H9 (cell line): ENCODE measurements around the gene NEUROG1. TPM values are rescaled to one million over a fixed set of nuclear protein-coding genes. Genes with fewer than 3 reads are reported as not detected.

Experiments
- DNase-seq: peaks from one replicate; pipeline ENCODE4 v3.0.0-alpha.2; 2017
- H2AFZ ChIP-seq: one replicate; pipeline ENCODE4 v1.6.1; 2013; ENCODE audit warnings: mild to moderate bottlenecking, low read length, control low read depth, moderate library complexity
- H2AK5ac ChIP-seq: 2 replicates; pipeline ENCODE4 v1.6.1; 2013; ENCODE audit warnings: low read length, control low read depth, mixed read lengths; ENCODE audit not compliant: insufficient read length
- H2BK120ac ChIP-seq: one replicate; pipeline ENCODE4 v1.6.1; 2013; ENCODE audit warnings: low read depth, mild to moderate bottlenecking, low read length, control low read depth, inconsistent platforms; ENCODE audit not compliant: poor library complexity, severe bottlenecking
- H2BK12ac ChIP-seq: 2 replicates; pipeline ENCODE4 v1.6.1; 2013; ENCODE audit warnings: low read length, control low read depth, mixed read lengths, low read depth; ENCODE audit not compliant: insufficient read length
- H2BK15ac ChIP-seq: 2 replicates; pipeline ENCODE4 v1.6.1; 2013; ENCODE audit warnings: low read depth, low read length, control low read depth
- H2BK20ac ChIP-seq: one replicate; pipeline ENCODE4 v1.6.1; 2013; ENCODE audit warnings: low read depth, mild to moderate bottlenecking, low read length, control low read depth, inconsistent platforms; ENCODE audit not compliant: poor library complexity, severe bottlenecking
- H2BK5ac ChIP-seq: 2 replicates; pipeline ENCODE4 v1.6.1; 2013; ENCODE audit warnings: low read length, control low read depth, mixed read lengths; ENCODE audit not compliant: insufficient read length
- H3K14ac ChIP-seq: 2 replicates; pipeline ENCODE4 v1.6.1; 2013; ENCODE audit warnings: low read length, control low read depth; ENCODE audit not compliant: insufficient read depth
- H3K18ac ChIP-seq: 2 replicates; pipeline ENCODE4 v1.6.1; 2013; ENCODE audit warnings: low read depth, mild to moderate bottlenecking, mixed read lengths, low read length, control low read depth; ENCODE audit not compliant: insufficient read length
- H3K23ac ChIP-seq: 2 replicates; pipeline ENCODE4 v1.6.1; 2013; ENCODE audit warnings: low read length, control low read depth, mixed read lengths, low read depth; ENCODE audit not compliant: insufficient read length
- H3K23me2 ChIP-seq: 2 replicates; pipeline ENCODE4 v1.6.1; 2013; ENCODE audit warnings: low read depth, mild to moderate bottlenecking, mixed read lengths, low read length, control low read depth; ENCODE audit not compliant: insufficient read length, poor library complexity, severe bottlenecking
- H3K27ac ChIP-seq: 2 replicates; pipeline ENCODE4 v1.5.1; 2013; ENCODE audit warnings: low read length, control low read depth, mixed read lengths, low read depth; ENCODE audit not compliant: insufficient read length
- H3K27me3 ChIP-seq: 2 replicates; pipeline ENCODE4 v1.6.1; 2013; ENCODE audit warnings: low read length, control low read depth, inconsistent platforms; ENCODE audit not compliant: insufficient read depth
- H3K4ac ChIP-seq: 2 replicates; pipeline ENCODE4 v1.6.1; 2013; ENCODE audit warnings: low read depth, mild to moderate bottlenecking, control low read depth, inconsistent platforms, low read length, moderate library complexity
- H3K4me1 ChIP-seq: 2 replicates; pipeline ENCODE4 v1.6.1; 2013; ENCODE audit warnings: low read length, control low read depth, inconsistent platforms; ENCODE audit not compliant: insufficient read depth
- H3K4me2 ChIP-seq: 2 replicates; pipeline ENCODE4 v1.6.1; 2013; ENCODE audit warnings: low read length, control low read depth, mixed read lengths; ENCODE audit not compliant: insufficient read length, insufficient read depth
- H3K56ac ChIP-seq: 2 replicates; pipeline ENCODE4 v1.6.1; 2013; ENCODE audit warnings: low read depth, mild to moderate bottlenecking, mixed read lengths, low read length, control low read depth; ENCODE audit not compliant: insufficient read length
- H3K79me1 ChIP-seq: 2 replicates; pipeline ENCODE4 v1.6.1; 2013; ENCODE audit warnings: low read depth, mild to moderate bottlenecking, moderate library complexity, low read length, control low read depth, inconsistent platforms; ENCODE audit not compliant: insufficient read depth, poor library complexity, severe bottlenecking
- H3K79me2 ChIP-seq: 2 replicates; pipeline ENCODE4 v1.6.1; 2013; ENCODE audit warnings: low read length, control low read depth, inconsistent platforms; ENCODE audit not compliant: insufficient read depth
- H3K9ac ChIP-seq: 2 replicates; pipeline ENCODE4 v1.6.1; 2013; ENCODE audit warnings: low read length, control low read depth, mixed read lengths; ENCODE audit not compliant: insufficient read length; ENCODE audit errors: extremely low read depth
- H3K9me3 ChIP-seq: one replicate; pipeline ENCODE4 v1.6.1; 2013; ENCODE audit warnings: low read depth, low read length, inconsistent platforms; ENCODE audit not compliant: control insufficient read depth
- H3T11ph ChIP-seq: one replicate; pipeline ENCODE4 v1.6.1; 2013; ENCODE audit warnings: mild to moderate bottlenecking, low read length, control low read depth, inconsistent platforms
- H4K20me1 ChIP-seq: one replicate; pipeline ENCODE4 v1.6.1; 2013; ENCODE audit not compliant: control insufficient read depth, insufficient read length, insufficient read depth
- H4K5ac ChIP-seq: 2 replicates; pipeline ENCODE4 v1.6.1; 2013; ENCODE audit warnings: low read depth, mild to moderate bottlenecking, mixed read lengths, low read length, control low read depth; ENCODE audit not compliant: insufficient read length
- H4K8ac ChIP-seq: replicated peaks from 2 replicates; pipeline ENCODE4 v1.6.1; 2013; ENCODE audit warnings: low read length, control low read depth, mixed read lengths, low read depth; ENCODE audit not compliant: insufficient read length
- H4K91ac ChIP-seq: 2 replicates; pipeline ENCODE4 v1.6.1; 2013; ENCODE audit warnings: low read depth, mild to moderate bottlenecking, moderate library complexity, mixed read lengths, low read length, control low read depth; ENCODE audit not compliant: insufficient read length
- H3K27ac Mint-ChIP-seq, 3 experiments: 2 replicates in 2 of 3; 3 replicates in 1 of 3; pipeline ENCODE4 v1.8.0; 2020 to 2021; ENCODE audit warnings: mixed read lengths in 3 of 3, mild to moderate bottlenecking in 1 of 3, moderate library complexity in 1 of 3
- H3K27me3 Mint-ChIP-seq: 2 replicates; pipeline ENCODE4 v1.8.0; 2021; ENCODE audit warnings: low read depth, mild to moderate bottlenecking, moderate library complexity, mixed read lengths
- H3K36me3 Mint-ChIP-seq, 3 experiments: 2 replicates in 2 of 3; 3 replicates in 1 of 3; pipeline ENCODE4 v1.8.0; 2020 to 2021; ENCODE audit warnings: low read depth in 3 of 3, mixed read lengths in 3 of 3; ENCODE audit not compliant: insufficient read depth in 1 of 3
- H3K4me1 Mint-ChIP-seq, 2 experiments: 2 replicates each; pipeline ENCODE4 v1.8.0; 2020; ENCODE audit warnings: mixed read lengths in 2 of 2
- H3K4me3 Mint-ChIP-seq, 2 experiments: 2 replicates in 1 of 2; 3 replicates in 1 of 2; pipeline ENCODE4 v1.8.0; 2020 to 2021; ENCODE audit warnings: mild to moderate bottlenecking in 2 of 2, mixed read lengths in 2 of 2, moderate library complexity in 1 of 2
- H3K9me3 Mint-ChIP-seq, 2 experiments: 2 replicates in 1 of 2; 3 replicates in 1 of 2; pipeline ENCODE4 v1.8.0; 2020; ENCODE audit warnings: mild to moderate bottlenecking in 2 of 2, mixed read lengths in 2 of 2, moderate library complexity in 1 of 2
- WGBS: extraction: QIAGEN DNeasy Blood & Tissue Kit; methylation state at CpG from one replicate; pipeline ENCODE4 v1.1.7; 2013; ENCODE audit warnings: missing lambda C conversion rate, low lambda C conversion rate, mixed read lengths; ENCODE audit not compliant: insufficient read length; ENCODE audit errors: extremely low coverage; 5-methylcytosine and 5-hydroxymethylcytosine counted together
- total RNA-seq: library from RNA; stranded (reverse); gene quantifications from 2 replicates; pipeline ENCODE4 v1.2.1, GENCODE V29; 2021
- TF ChIP-seq, protein P1 (sequence below): fragments of 200-600 bp; sonication (generic); conservative IDR thresholded peaks from 3 replicates; pipeline ENCODE4 v1.8.0; 2021; ENCODE audit warnings: antibody characterized with exemption, mild to moderate bottlenecking

Gene NEUROG1
- total RNA-seq, 1 experiment from 2014 or later: not detected

DNA sequence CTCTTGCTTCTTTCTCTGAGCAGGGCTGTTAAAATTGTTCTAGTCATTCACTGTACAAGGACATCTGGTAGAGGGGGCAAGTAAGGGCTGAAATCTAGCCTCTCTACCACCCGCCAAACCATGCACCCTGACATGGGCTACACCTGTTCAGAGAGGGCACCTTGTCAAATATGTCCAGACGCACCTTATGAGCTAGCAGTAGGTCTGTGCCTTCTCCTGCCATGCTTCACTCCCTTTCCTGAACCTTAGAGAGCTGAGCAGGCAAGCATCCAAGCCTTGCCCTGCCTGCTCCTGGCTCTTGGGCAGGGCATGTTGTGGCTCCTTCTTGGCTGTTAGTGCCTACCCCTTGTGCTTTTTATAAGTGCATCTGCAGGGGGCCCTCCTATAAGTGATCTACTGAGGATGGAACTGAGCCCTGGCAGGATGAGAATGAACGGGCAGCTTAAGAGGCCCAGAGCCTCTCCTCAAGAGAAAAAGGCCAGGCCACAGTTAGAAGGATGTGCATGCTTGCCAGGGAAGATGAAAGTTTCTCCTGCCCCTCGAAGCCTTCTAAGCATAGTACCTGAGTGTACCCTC is 3.8 kb upstream of the NEUROG1 start:
- Mint-ChIP-seq H3K27me3 (peaks cover 99% of the 10 kb centered on the region), H3K9me3 (peaks cover 14 to 18% of the 10 kb centered on the region in 2 experiments), H3K27ac (no peak overlapping the region), H3K4me3 (no peak overlapping the region), H3K36me3 (peaks cover 0 to under 1% (median 0%) of the 10 kb centered on the region in 3 experiments; a peak in 3 of 7 replicates), H3K4me1 (peaks cover 21 to 34% of the 10 kb centered on the region in 2 experiments)
- no peak overlapping the region for H4K8ac ChIP-seq
- peaks cover 7% of the 10 kb centered on the region for H3K9me3 ChIP-seq
- H3K23ac ChIP-seq: no peak overlapping the region
- no peak overlapping the region for H2AK5ac ChIP-seq
- H2BK15ac ChIP-seq: no peak overlapping the region
- H2BK12ac ChIP-seq: no peak overlapping the region
- H3K23me2 ChIP-seq: peaks cover 19% of the 10 kb centered on the region
- no peaks in the 10 kb centered on the region for H4K20me1 ChIP-seq
- no peak overlapping the region for H2BK120ac ChIP-seq
- H3T11ph ChIP-seq: no peak overlapping the region
- no peak overlapping the region for H2BK5ac ChIP-seq
- TF ChIP-seq, protein P1, sequence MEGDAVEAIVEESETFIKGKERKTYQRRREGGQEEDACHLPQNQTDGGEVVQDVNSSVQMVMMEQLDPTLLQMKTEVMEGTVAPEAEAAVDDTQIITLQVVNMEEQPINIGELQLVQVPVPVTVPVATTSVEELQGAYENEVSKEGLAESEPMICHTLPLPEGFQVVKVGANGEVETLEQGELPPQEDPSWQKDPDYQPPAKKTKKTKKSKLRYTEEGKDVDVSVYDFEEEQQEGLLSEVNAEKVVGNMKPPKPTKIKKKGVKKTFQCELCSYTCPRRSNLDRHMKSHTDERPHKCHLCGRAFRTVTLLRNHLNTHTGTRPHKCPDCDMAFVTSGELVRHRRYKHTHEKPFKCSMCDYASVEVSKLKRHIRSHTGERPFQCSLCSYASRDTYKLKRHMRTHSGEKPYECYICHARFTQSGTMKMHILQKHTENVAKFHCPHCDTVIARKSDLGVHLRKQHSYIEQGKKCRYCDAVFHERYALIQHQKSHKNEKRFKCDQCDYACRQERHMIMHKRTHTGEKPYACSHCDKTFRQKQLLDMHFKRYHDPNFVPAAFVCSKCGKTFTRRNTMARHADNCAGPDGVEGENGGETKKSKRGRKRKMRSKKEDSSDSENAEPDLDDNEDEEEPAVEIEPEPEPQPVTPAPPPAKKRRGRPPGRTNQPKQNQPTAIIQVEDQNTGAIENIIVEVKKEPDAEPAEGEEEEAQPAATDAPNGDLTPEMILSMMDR: no peak
- H3K4me1 ChIP-seq: peaks cover 2% of the 10 kb centered on the region; the same call in 1 of the 2 replicates
- H4K5ac ChIP-seq: no peak overlapping the region
- no peak overlapping the region for H3K27ac ChIP-seq
- DNase-seq: no peak
- no peak overlapping the region for H4K91ac ChIP-seq
- no peaks in the 10 kb centered on the region for H3K79me2 ChIP-seq
- WGBS: no CpG with 5 or more reads among the region's 4 CpGs
- H3K79me1 ChIP-seq: no peaks in the 10 kb centered on the region
- H3K56ac ChIP-seq: no peak overlapping the region
- no peak overlapping the region for H2BK20ac ChIP-seq
- H3K18ac ChIP-seq: no peak overlapping the region
- no peak overlapping the region for H2AFZ ChIP-seq
- H3K4ac ChIP-seq: no peak overlapping the region
- H3K14ac ChIP-seq: no peak overlapping the region
- no peak overlapping the region for H3K4me2 ChIP-seq
- H3K27me3 ChIP-seq: peaks cover 96% of the 10 kb centered on the region
- H3K9ac ChIP-seq: no peak overlapping the region
